AG04450 (cell line): ENCODE data around the gene OSBPL6. TPM values are rescaled to one million over a fixed set of nuclear protein-coding genes. Genes with fewer than 3 reads are reported as not detected.
A peak's percentile ranks its signal among the peaks of the same experiment; 100 is the strongest.

Experiments
- CTCF ChIA-PET: fragments of 300-600, 350-600 bp; formaldehyde crosslinking; extraction: SDS; loops from one replicate; lab custom pipeline; 2022; ENCODE audit warnings: antibody characterized with exemption, inconsistent platforms; lab: Charles Lee
- POLR2A ChIA-PET: fragments of 350-600 bp; formaldehyde crosslinking; extraction: SDS; loops from one replicate; lab custom pipeline; 2021; ENCODE audit warnings: antibody characterized with exemption, inconsistent platforms; lab: Yijun Ruan, JAX
- DNase-seq: peaks from one replicate; pipeline ENCODE4 v3.0.0-alpha.2; 2011; ENCODE audit warnings: low read depth, low spot score
- H3K27ac ChIP-seq: one replicate; pipeline ENCODE4 v1.5.1; 2012; ENCODE audit warnings: low read depth, low read length, control low read depth
- H3K27me3 ChIP-seq: one replicate; pipeline ENCODE4 v1.6.0; 2012; ENCODE audit warnings: low read length; ENCODE audit not compliant: control insufficient read depth, insufficient read depth
- H3K4me3 ChIP-seq: 2 replicates; pipeline ENCODE4 v1.5.1; 2011; ENCODE audit warnings: mild to moderate bottlenecking, low read depth, low read length, control low read depth
- H3K9me3 ChIP-seq: 2 replicates; pipeline ENCODE4 v1.5.1; 2012; ENCODE audit warnings: low read length; ENCODE audit not compliant: control insufficient read depth, insufficient read depth
- CTCF ChIP-seq: IDR thresholded peaks from 2 replicates; pipeline ENCODE4 v1.5.1; 2011; ENCODE audit warnings: low read depth, low read length, control low read depth, inconsistent platforms
- polyA plus RNA-seq: library from polyadenylated mRNA; depleted of rRNA; stranded (reverse); fragments of >200 nt; gene quantifications from 2 replicates; pipeline ENCODE4 v1.2.3, GENCODE V29; 2011

OSBPL6 gene
- polyA plus RNA-seq, 1 experiment = 5.0 TPM

- CTCF ChIA-PET = interaction anchor here (0.6 to 4.5 kb wide), 7 partner anchors 12 to 172 kb away, joined by 3 to 51 read pairs (median 4); no protein-coding TSS in a partner anchor
- Histone ChIP-seq H3K27me3 (no peaks in the 10 kb centered on the region), H3K4me3 (no peak overlapping the region), H3K9me3 (no peaks in the 10 kb centered on the region), H3K27ac (no peak overlapping the region)
- TF ChIP-seq CTCF = no peak
- POLR2A ChIA-PET = no interaction called here
- DNase-seq = no peak
These were observed 110.0 kb downstream of the OSBPL6 start for GRCh38 chr2:178304333-178304732.

GRCh38 chr2:178306352-178307073 is 112.2 kb downstream of the OSBPL6 start:
- no peak for DNase-seq
- H3K4me3 ChIP-seq = no peak overlapping the region
- H3K27ac ChIP-seq = no peak overlapping the region
- ChIA-PET CTCF (interaction anchor here (0.5 to 4.5 kb wide), 21 partner anchors 10 to 323 kb away, joined by 3 to 51 read pairs (median 4); no protein-coding TSS in a partner anchor), POLR2A (interaction anchor here (0.8 kb wide), 1 partner anchor 28 kb away, joined by 8 read pairs; no protein-coding TSS in a partner anchor)
- TF ChIP-seq CTCF = peak; percentile 75
- no peaks in the 10 kb centered on the region for H3K27me3 ChIP-seq
- no peaks in the 10 kb centered on the region for H3K9me3 ChIP-seq

GRCh38 chr2:178307650-178308049 is 113.3 kb downstream of the OSBPL6 start:
- ChIA-PET CTCF (interaction anchor here (3.3 kb wide), 1 partner anchor 107 kb away, joined by 19 read pairs; no protein-coding TSS in a partner anchor), POLR2A (no interaction called here)
- TF ChIP-seq CTCF = no peak
- H3K27ac ChIP-seq = no peak overlapping the region
- H3K9me3 ChIP-seq = no peaks in the 10 kb centered on the region
- DNase-seq = no peak
- no peaks in the 10 kb centered on the region for H3K27me3 ChIP-seq
- H3K4me3 ChIP-seq = no peak overlapping the region

- CTCF ChIA-PET = interaction anchor here (0.5 to 3.3 kb wide), 5 partner anchors 15 to 109 kb away, joined by 3 to 19 read pairs (median 3); no protein-coding TSS in a partner anchor
- Histone ChIP-seq H3K9me3 (no peaks in the 10 kb centered on the region), H3K4me3 (no peak overlapping the region), H3K27me3 (no peaks in the 10 kb centered on the region), H3K27ac (no peak overlapping the region)
- TF ChIP-seq CTCF = no peak
- POLR2A ChIA-PET = no interaction called here
- no peak for DNase-seq
These were observed 115.2 kb downstream of the OSBPL6 start for GRCh38 chr2:178309541-178309940.

- POLR2A ChIA-PET = no interaction called here
- Histone ChIP-seq H3K9me3 (no peaks in the 10 kb centered on the region), H3K27ac (no peak overlapping the region), H3K4me3 (no peak overlapping the region), H3K27me3 (no peaks in the 10 kb centered on the region)
- CTCF ChIA-PET = interaction anchor here (1.0 to 5.0 kb wide), 2 partner anchors 9 to 82 kb away, joined by 3 to 17 read pairs; no protein-coding TSS in a partner anchor
- TF ChIP-seq CTCF = no peak
- no peak for DNase-seq
These were observed 120.8 kb downstream of the OSBPL6 start for GRCh38 chr2:178315078-178315477.
